Gastrocnemius medialis (tissue), 4 donors: Measurements from ENCODE around the gene ATP11A. TPM values are rescaled to one million over a fixed set of nuclear protein-coding genes. Genes with fewer than 3 reads are reported as not detected.

Experiments used
- ATAC-seq, 2 donors: fragments of 150-250 bp; one replicate each; pipeline ENCODE4 v1.9.1; 2016
- DNase-seq, 2 donors: peaks; one replicate each; pipeline ENCODE4 v3.0.0-alpha.2; 2019
- H3K27ac ChIP-seq, 4 donors: fragments of 200-600 bp; sonication (generic); 1 replicate in 1 of 4; 2 replicates in 3 of 4; pipeline ENCODE4 v1.5.1; 2016 to 2018; ENCODE audit warnings: mild to moderate bottlenecking in 2 of 4, moderate library complexity in 1 of 4
- H3K27me3 ChIP-seq, 3 donors: fragments of 200-600 bp; sonication (generic) in 2 of 3; 1 replicate in 1 of 3; 2 replicates in 2 of 3; pipeline versions ENCODE4 v1.5.1 to v1.6.0; 2016 to 2019; ENCODE audit warnings: mild to moderate bottlenecking in 1 of 3, moderate library complexity in 1 of 3
- H3K36me3 ChIP-seq, 2 donors: fragments of 200-600 bp; sonication (generic) in 1 of 2; one replicate each; pipeline ENCODE4 v1.5.1; 2017 to 2018
- H3K4me1 ChIP-seq, 2 donors: fragments of 200-600 bp; sonication (generic) in 1 of 2; one replicate each; pipeline ENCODE4 v1.5.1; 2016 to 2017; ENCODE audit warnings: mild to moderate bottlenecking in 2 of 2
- H3K4me3 ChIP-seq, 4 donors: fragments of 200-600 bp; sonication (generic) in 3 of 4; 1 replicate in 1 of 4; 2 replicates in 3 of 4; pipeline ENCODE4 v1.5.1; 2016 to 2019; ENCODE audit warnings: mild to moderate bottlenecking in 2 of 4
- H3K9me3 ChIP-seq, 3 donors: fragments of 200-600 bp; sonication (generic) in 2 of 3; 1 replicate in 1 of 3; 2 replicates in 2 of 3; pipeline ENCODE4 v1.5.1; 2016 to 2019
- CTCF ChIP-seq, 5 experiments: fragments of 450-650 bp in 3 of 5; fragments of 200-600 bp in 2 of 5; sonication (generic) in 2 of 5; IDR thresholded peaks in 4 of 5; conservative IDR thresholded peaks in 1 of 5; 1 replicate in 4 of 5; 2 replicates in 1 of 5; pipeline ENCODE4 v1.5.1; 2016 to 2019; ENCODE audit warnings: antibody characterized with exemption in 5 of 5, mild to moderate bottlenecking in 3 of 5, moderate library complexity in 3 of 5
- POLR2A ChIP-seq, 2 donors: fragments of 450-650 bp; IDR thresholded peaks; one replicate each; pipeline ENCODE4 v1.6.1; 2017; ENCODE audit warnings: antibody characterized with exemption in 2 of 2, mild to moderate bottlenecking in 2 of 2, moderate library complexity in 2 of 2
- in situ Hi-C, 4 donors: fragments of 200-750 bp; cut with MboI; loops; one replicate each; pipeline versions ENCODE4 v1.15.0 to v1.8.0; 2017; ENCODE audit warnings: low sequenced_read_pairs in 4 of 4
- intact Hi-C: fragments of 100-400 bp; cut with DNase I; formaldehyde crosslinking; loops from one replicate; pipeline ENCODE4 v1.15.1; 2023; ENCODE audit warnings: low total_unique reads
- total RNA-seq, 4 donors: library from RNA; depleted of rRNA; stranded (reverse); fragments of >200 nt; gene quantifications; one replicate each; pipeline versions ENCODE4 v1.1.0 to v1.2.3, GENCODE V29; 2016

Gene ATP11A
- total RNA-seq, 4 donors from 2014 or later = 10.0 to 14.2 (median 12.6) TPM

DNA sequence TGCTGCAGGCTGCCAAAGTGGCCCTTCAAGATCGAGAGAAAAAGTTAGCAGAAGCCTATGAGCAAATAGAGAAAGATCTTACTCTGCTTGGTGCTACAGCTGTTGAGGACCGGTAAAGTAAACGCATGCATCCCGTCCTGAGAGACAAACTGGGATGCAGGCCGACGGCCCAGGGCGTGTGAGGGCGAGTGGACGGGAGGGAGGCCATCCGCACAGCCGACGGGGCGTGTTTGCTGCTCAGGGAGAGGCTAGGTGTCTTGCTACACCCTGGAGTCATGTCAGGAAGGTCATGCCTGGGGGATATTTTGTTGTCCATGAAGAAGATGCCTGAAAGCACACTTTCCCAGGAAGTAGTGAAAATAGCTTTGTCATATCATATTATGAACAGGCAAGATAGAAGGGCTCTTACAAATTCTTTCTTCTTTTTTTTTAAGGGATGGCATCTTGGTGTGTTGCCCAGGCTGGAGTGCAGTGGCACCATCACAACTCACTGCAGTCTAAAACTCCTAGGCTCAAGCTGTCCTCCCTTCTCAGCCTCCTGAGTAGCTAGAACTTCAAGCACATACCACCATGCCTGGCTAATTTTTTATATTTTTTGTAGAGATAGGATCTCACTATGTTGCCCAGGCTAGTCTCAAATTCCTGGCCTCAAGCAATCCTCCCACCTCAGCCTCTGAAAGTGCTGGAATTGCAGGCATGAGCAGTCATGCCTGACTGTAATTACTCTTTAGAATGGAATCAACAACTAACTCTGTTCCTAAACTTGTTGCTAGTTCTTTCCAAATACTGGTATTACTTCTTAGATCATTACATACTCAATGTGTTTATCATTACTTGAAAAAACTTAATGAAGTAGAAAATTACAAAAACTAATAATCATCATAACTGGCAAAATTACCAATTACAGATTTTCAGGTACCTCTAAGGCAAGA is 161.5 kb downstream of the ATP11A start:
- intact Hi-C loops (no loop called here), in situ Hi-C loops (loop anchor here in 2 of 4 donors (25.0 kb wide), 1 partner anchor 214 kb away; no protein-coding TSS in a partner anchor)
- peaks cover 0 to 34% of the 10 kb centered on the region in 2 donors for H3K36me3 ChIP-seq

GRCh38 chr13:112852392-112852791 is 162.6 kb downstream of the ATP11A start:
- Histone ChIP-seq H3K9me3 (no peaks in the 10 kb centered on the region), H3K27me3 (no peaks in the 10 kb centered on the region), H3K36me3 (peaks cover 0 to 42% of the 10 kb centered on the region in 2 donors), H3K4me1 (no peaks in the 10 kb centered on the region), H3K27ac (no peak overlapping the region), H3K4me3 (no peak overlapping the region)
- no peak for ATAC-seq
- TF ChIP-seq POLR2A (IDR thresholded peaks at IDR 0.05) (no peak), CTCF (IDR thresholded peaks at IDR 0.05 in 4 of 5, conservative IDR thresholded peaks at IDR 0.05 in 1 of 5) (no peak)
- DNase-seq = no peak
- intact Hi-C loops (no loop called here), in situ Hi-C loops (loop anchor here in 2 of 4 donors (25.0 kb wide), 1 partner anchor 215 kb away; no protein-coding TSS in a partner anchor)

More for the DNA sequence above, 161.5 kb downstream of the ATP11A start:
- no peak for TF ChIP-seq POLR2A (IDR thresholded peaks at IDR 0.05)
- TF ChIP-seq CTCF (IDR thresholded peaks at IDR 0.05 in 4 of 5, conservative IDR thresholded peaks at IDR 0.05 in 1 of 5) = no peak
- no peak for DNase-seq
- ATAC-seq = no peak
- H3K4me1 ChIP-seq = no peaks in the 10 kb centered on the region
- no peaks in the 10 kb centered on the region for H3K9me3 ChIP-seq
- no peak overlapping the region for H3K4me3 ChIP-seq
- no peak overlapping the region for H3K27ac ChIP-seq
- H3K27me3 ChIP-seq = no peaks in the 10 kb centered on the region

- intact Hi-C loops = no loop called here
- in situ Hi-C loops = loop anchor here in 2 of 4 donors (25.0 kb wide), 1 partner anchor 216 kb away; no protein-coding TSS in a partner anchor
- H3K27me3 ChIP-seq = no peaks in the 10 kb centered on the region
- H3K36me3 ChIP-seq = peaks cover 0 to 46% of the 10 kb centered on the region in 2 donors
- DNase-seq = no peak
- no peak for ATAC-seq
- H3K9me3 ChIP-seq = no peaks in the 10 kb centered on the region
- H3K4me3 ChIP-seq = no peak overlapping the region
- no peaks in the 10 kb centered on the region for H3K4me1 ChIP-seq
- TF ChIP-seq CTCF (IDR thresholded peaks at IDR 0.05 in 4 of 5, conservative IDR thresholded peaks at IDR 0.05 in 1 of 5) (no peak), POLR2A (IDR thresholded peaks at IDR 0.05) (no peak)
- no peak overlapping the region for H3K27ac ChIP-seq
Measured at GRCh38 chr13:112852808-112853207, 163.0 kb downstream of the ATP11A start.

- in situ Hi-C loops = loop anchor here in 2 of 4 donors (25.0 kb wide), 1 partner anchor 217 kb away; no protein-coding TSS in a partner anchor
- Histone ChIP-seq H3K27ac (no peak overlapping the region), H3K36me3 (peaks cover 0 to 52% of the 10 kb centered on the region in 2 donors), H3K9me3 (no peaks in the 10 kb centered on the region), H3K4me1 (no peaks in the 10 kb centered on the region), H3K27me3 (no peaks in the 10 kb centered on the region), H3K4me3 (no peak overlapping the region)
- TF ChIP-seq POLR2A (IDR thresholded peaks at IDR 0.05) (no peak), CTCF (IDR thresholded peaks at IDR 0.05 in 4 of 5, conservative IDR thresholded peaks at IDR 0.05 in 1 of 5) (no peak)
- intact Hi-C loops = no loop called here
- no peak for DNase-seq
- ATAC-seq = no peak
Measured at GRCh38 chr13:112854321-112854720, 164.5 kb downstream of the ATP11A start.
